DND-41 (cell line): ENCODE data around the gene EPC2.

Experiments used
- CTCF ChIP-seq: IDR thresholded peaks from 2 replicates; pipeline ENCODE4 v1.5.1; 2012; ENCODE audit warnings: borderline replicate concordance, low read length, moderate library complexity, mild to moderate bottlenecking; ENCODE audit not compliant: poor library complexity, severe bottlenecking; ENCODE audit errors: extremely low read depth
- EZH2 ChIP-seq: IDR thresholded peaks from 3 replicates; pipeline ENCODE4 v1.6.1; 2012; ENCODE audit warnings: borderline replicate concordance, low read depth, mild to moderate bottlenecking, moderate library complexity, low read length, inconsistent platforms; ENCODE audit not compliant: severe bottlenecking

- TF ChIP-seq CTCF (no peak), EZH2 (no peak)
These were observed 7.4 kb downstream of the EPC2 start for GRCh38 chr2:148651972-148652371.
